C4-2B (cell line): Measurements from ENCODE around the gene FOXN3.

ENCODE experiments used
- CTCF ChIP-seq: fragments of 450-650 bp; conservative IDR thresholded peaks from 2 replicates; pipeline ENCODE4 v1.5.1; 2017; ENCODE audit warnings: mild to moderate bottlenecking
- ZFX ChIP-seq: fragments of 450-650 bp; IDR thresholded peaks from 2 replicates; pipeline ENCODE4 v1.6.1; 2017

DNA sequence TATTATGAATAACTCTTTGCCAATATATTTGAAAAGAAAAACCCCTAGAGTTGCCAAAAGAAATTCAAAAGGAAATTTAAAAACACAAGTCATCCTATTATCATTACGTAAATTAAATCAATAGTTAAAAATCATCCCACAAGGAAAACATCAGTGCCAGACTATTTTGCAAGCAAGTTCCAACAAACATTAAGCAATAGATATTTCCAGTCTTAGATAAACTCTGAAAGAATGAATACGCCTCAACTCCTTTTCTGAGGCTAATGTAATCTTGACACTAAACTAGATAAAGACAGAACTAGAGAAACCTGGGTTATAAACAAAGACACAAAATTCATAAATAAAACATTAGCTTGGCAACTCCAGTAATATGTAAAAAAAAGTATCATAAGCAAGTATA, 245.9 kb downstream of the FOXN3 start:
- TF ChIP-seq CTCF (no peak), ZFX (no peak)
